Measurements from ENCODE around the gene LTBP1. TPM values are rescaled to one million over a fixed set of nuclear protein-coding genes. Genes with fewer than 3 reads are reported as not detected.

Gene LTBP1
- polyA plus RNA-seq, 1 donor (not counting 4 experiments of a cell fraction or from before 2014, with no cell fraction given), result 9.2 TPM

GRCh38 chr2:33335516-33335915 is 388.8 kb downstream of the LTBP1 start:
- no peaks in the 10 kb centered on the region for H3K79me2 ChIP-seq (ENCODE audit: control insufficient read depth, insufficient read depth, low read length)
- no peaks in the 10 kb centered on the region for H3K9me1 ChIP-seq (ENCODE audit: control insufficient read depth, extremely low read depth, insufficient read depth, low read length)
- no peak overlapping the region for H3K9ac ChIP-seq (ENCODE audit: control insufficient read depth, extremely low read depth, insufficient read depth, low read length)
- dilution Hi-C loops (cut with MboI; ENCODE audit: extremely low pct_ligation_motif_present, low sequenced_read_pairs), result no loop called here
- no peak overlapping the region for H3K4me3 ChIP-seq (ENCODE audit: control insufficient read depth in 2 of 3, extremely low read depth in 1 of 3, insufficient read depth in 2 of 3, low read depth in 1 of 3, low read length in 3 of 3)
- H3K27ac ChIP-seq (ENCODE audit: control insufficient read depth, insufficient read depth, low read length), result no peak overlapping the region
- FAIRE-seq (no peak), DNase-seq (ENCODE audit: low read depth, low spot score) (no peak)
- no peak overlapping the region for H3K4me2 ChIP-seq (ENCODE audit: control insufficient read depth, extremely low read depth, insufficient read depth, low read depth, low read length)
- H3K36me3 ChIP-seq (ENCODE audit: control insufficient read depth in 2 of 2, extremely low read depth in 1 of 2, insufficient read depth in 2 of 2, low read length in 2 of 2), result no peaks in the 10 kb centered on the region
- no peaks in the 10 kb centered on the region for H3K27me3 ChIP-seq (ENCODE audit: control insufficient read depth, extremely low read depth, insufficient read depth, low read length)
- no peak for TF ChIP-seq EZH2 (IDR thresholded peaks at IDR 0.05; ENCODE audit: low read length)
- TF ChIP-seq, protein P1, sequence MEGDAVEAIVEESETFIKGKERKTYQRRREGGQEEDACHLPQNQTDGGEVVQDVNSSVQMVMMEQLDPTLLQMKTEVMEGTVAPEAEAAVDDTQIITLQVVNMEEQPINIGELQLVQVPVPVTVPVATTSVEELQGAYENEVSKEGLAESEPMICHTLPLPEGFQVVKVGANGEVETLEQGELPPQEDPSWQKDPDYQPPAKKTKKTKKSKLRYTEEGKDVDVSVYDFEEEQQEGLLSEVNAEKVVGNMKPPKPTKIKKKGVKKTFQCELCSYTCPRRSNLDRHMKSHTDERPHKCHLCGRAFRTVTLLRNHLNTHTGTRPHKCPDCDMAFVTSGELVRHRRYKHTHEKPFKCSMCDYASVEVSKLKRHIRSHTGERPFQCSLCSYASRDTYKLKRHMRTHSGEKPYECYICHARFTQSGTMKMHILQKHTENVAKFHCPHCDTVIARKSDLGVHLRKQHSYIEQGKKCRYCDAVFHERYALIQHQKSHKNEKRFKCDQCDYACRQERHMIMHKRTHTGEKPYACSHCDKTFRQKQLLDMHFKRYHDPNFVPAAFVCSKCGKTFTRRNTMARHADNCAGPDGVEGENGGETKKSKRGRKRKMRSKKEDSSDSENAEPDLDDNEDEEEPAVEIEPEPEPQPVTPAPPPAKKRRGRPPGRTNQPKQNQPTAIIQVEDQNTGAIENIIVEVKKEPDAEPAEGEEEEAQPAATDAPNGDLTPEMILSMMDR (optimal IDR thresholded peaks at IDR 0.05 in 1 of 3, IDR thresholded peaks at IDR 0.05 in 1 of 3, conservative IDR thresholded peaks at IDR 0.05 in 1 of 3; ENCODE audit: extremely low read depth in 1 of 3, insufficient read depth in 2 of 3, low read length in 3 of 3), result no peak
- H2AFZ ChIP-seq (ENCODE audit: control insufficient read depth, low read length), result no peak overlapping the region
- H3K4me1 ChIP-seq (ENCODE audit: control insufficient read depth, extremely low read depth, insufficient read depth, low read length), result no peaks in the 10 kb centered on the region
- H4K20me1 ChIP-seq (ENCODE audit: control insufficient read depth, extremely low read depth, insufficient read depth, low read length), result no peaks in the 10 kb centered on the region
- H3K9me3 ChIP-seq (ENCODE audit: control insufficient read depth, low read depth, low read length), result no peaks in the 10 kb centered on the region

- Histone ChIP-seq H2AFZ (ENCODE audit: control insufficient read depth, low read length) (no peak overlapping the region), H3K4me3 (ENCODE audit: control insufficient read depth in 2 of 3, extremely low read depth in 1 of 3, insufficient read depth in 2 of 3, low read depth in 1 of 3, low read length in 3 of 3) (no peak overlapping the region), H3K27ac (ENCODE audit: control insufficient read depth, insufficient read depth, low read length) (no peak overlapping the region), H3K4me1 (ENCODE audit: control insufficient read depth, extremely low read depth, insufficient read depth, low read length) (no peaks in the 10 kb centered on the region), H4K20me1 (ENCODE audit: control insufficient read depth, extremely low read depth, insufficient read depth, low read length) (no peaks in the 10 kb centered on the region), H3K27me3 (ENCODE audit: control insufficient read depth, extremely low read depth, insufficient read depth, low read length) (no peaks in the 10 kb centered on the region), H3K9me1 (ENCODE audit: control insufficient read depth, extremely low read depth, insufficient read depth, low read length) (no peaks in the 10 kb centered on the region), H3K9me3 (ENCODE audit: control insufficient read depth, low read depth, low read length) (no peaks in the 10 kb centered on the region), H3K79me2 (ENCODE audit: control insufficient read depth, insufficient read depth, low read length) (no peaks in the 10 kb centered on the region), H3K36me3 (ENCODE audit: control insufficient read depth in 2 of 2, extremely low read depth in 1 of 2, insufficient read depth in 2 of 2, low read length in 2 of 2) (no peaks in the 10 kb centered on the region), H3K4me2 (ENCODE audit: control insufficient read depth, extremely low read depth, insufficient read depth, low read depth, low read length) (no peak overlapping the region), H3K9ac (ENCODE audit: control insufficient read depth, extremely low read depth, insufficient read depth, low read length) (no peak overlapping the region)
- TF ChIP-seq, protein P1 (optimal IDR thresholded peaks at IDR 0.05 in 1 of 3, IDR thresholded peaks at IDR 0.05 in 1 of 3, conservative IDR thresholded peaks at IDR 0.05 in 1 of 3; ENCODE audit: extremely low read depth in 1 of 3, insufficient read depth in 2 of 3, low read length in 3 of 3), result no peak
- TF ChIP-seq EZH2 (IDR thresholded peaks at IDR 0.05; ENCODE audit: low read length), result no peak
- FAIRE-seq (no peak), DNase-seq (ENCODE audit: low read depth, low spot score) (no peak)
- dilution Hi-C loops (cut with MboI; ENCODE audit: extremely low pct_ligation_motif_present, low sequenced_read_pairs), result no loop called here
Observed at GRCh38 chr2:33336036-33336625, 389.4 kb downstream of the LTBP1 start.

Data from keratinocyte (primary cell).